ENCODE data around the gene MACROD1. TPM values are rescaled to one million over a fixed set of nuclear protein-coding genes. Genes with fewer than 3 reads are reported as not detected.

Gene MACROD1
- total and polyA plus RNA-seq, 10 donors: 5.1 to 20.3 (median 7.8) TPM

DNA sequence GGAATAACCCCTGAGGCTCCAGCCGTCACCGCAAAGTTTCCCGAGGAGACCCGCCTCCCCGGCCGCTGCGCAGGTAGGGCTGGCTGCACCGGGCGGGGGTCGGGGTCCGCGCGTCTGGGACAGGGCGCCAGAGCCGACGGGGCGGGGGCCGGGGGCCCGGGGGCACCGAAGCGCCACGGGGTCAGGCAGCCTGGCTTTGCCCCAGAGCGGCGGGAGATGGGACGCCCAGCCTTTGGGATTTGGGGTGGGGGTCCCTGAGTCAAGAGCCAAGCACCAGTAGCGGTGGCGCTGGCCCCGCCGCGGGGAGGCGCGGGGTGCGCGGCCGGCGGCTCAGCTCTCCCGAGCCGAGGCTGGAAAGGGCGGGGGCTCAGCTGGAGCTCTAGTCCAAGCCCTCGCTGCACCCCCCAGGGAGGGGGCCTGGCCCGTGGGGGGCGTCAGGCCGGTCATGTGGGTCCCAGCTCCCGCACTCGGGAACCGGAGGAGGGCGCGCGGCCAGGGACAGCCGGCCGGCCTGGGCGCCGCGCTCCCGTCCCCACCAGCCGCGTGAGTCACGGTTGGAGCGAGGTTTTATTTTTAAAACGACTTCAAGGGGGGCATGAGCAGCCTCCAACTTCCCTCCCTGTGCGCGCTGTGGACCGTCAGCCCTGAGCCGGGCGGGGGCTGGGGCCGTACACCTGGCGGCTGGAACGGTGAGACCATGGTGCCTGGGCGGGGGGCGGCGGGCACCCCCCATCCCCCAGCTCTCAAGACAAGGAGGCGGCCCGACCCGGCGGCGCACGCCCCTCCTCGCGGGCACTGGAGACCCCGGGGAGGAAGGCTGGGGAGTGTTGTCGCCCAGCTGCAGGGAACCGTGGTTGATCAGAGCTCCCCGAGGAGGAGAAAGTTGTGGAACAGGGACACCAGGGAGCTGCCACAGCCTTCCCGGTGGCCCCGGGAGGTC, 129.6 kb downstream of the MACROD1 start:
- no peaks in the 10 kb centered on the region for H3K36me3 ChIP-seq
- TF ChIP-seq POLR2A (IDR thresholded peaks at IDR 0.05): no peak
- TF ChIP-seq, protein P1, sequence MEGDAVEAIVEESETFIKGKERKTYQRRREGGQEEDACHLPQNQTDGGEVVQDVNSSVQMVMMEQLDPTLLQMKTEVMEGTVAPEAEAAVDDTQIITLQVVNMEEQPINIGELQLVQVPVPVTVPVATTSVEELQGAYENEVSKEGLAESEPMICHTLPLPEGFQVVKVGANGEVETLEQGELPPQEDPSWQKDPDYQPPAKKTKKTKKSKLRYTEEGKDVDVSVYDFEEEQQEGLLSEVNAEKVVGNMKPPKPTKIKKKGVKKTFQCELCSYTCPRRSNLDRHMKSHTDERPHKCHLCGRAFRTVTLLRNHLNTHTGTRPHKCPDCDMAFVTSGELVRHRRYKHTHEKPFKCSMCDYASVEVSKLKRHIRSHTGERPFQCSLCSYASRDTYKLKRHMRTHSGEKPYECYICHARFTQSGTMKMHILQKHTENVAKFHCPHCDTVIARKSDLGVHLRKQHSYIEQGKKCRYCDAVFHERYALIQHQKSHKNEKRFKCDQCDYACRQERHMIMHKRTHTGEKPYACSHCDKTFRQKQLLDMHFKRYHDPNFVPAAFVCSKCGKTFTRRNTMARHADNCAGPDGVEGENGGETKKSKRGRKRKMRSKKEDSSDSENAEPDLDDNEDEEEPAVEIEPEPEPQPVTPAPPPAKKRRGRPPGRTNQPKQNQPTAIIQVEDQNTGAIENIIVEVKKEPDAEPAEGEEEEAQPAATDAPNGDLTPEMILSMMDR (IDR thresholded peaks at IDR 0.05 in 8 of 11, conservative IDR thresholded peaks at IDR 0.05 in 3 of 11): peak in 1 of 11 experiments; percentile 25
- peak overlapping the region in 6 of 8 donors; percentile 23 to 60 (median 30) for H3K4me3 ChIP-seq
- H3K27ac ChIP-seq: no peak overlapping the region
- intact Hi-C loops (cut with DNase I; ENCODE audit: low total_unique reads): no loop called here
- H3K27me3 ChIP-seq (replicated peaks in 1 of 7): peaks cover 0 to 80% (median 50%) of the 10 kb centered on the region in 7 donors
- peaks cover 15 to 31% (median 18%) of the 10 kb centered on the region in 6 donors for H3K4me1 ChIP-seq
- DNase-seq: no peak
- H3K9me3 ChIP-seq: no peaks in the 10 kb centered on the region
- WGBS, 5 donors: 0 to 7% (median 2%) methylated on average over 3 to 85 of the region's 85 CpGs

DNA sequence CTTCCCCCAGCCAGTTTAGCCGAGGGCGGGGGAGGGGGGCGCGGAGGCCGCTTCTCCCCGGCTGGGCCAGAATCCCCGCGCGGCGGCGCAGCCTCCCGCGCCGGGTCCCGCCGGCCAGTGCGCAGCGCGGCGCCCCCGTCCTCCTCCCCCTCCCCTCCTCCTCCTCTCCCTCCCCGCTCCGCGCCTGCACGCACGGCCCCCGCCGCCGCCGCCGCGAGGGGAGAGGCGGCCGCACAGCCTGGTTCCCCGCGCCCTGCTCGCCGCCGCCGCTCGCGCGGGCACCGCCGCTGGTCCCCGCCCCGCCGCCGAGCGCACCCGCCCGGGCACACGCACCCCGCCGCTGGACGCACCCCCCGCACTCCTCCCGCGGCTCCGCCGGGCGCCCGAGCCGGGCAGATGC, 130.3 kb downstream of the MACROD1 start, which contains the start of gene FLRT1:
Gene FLRT1, plus strand, starts transcription at position 356 of the 400 bp plus-strand sequence. CDS start 80,337 bp downstream, outside the sequence.
- H3K36me3 ChIP-seq: no peaks in the 10 kb centered on the region
- peaks cover 0 to 78% (median 50%) of the 10 kb centered on the region in 7 donors for H3K27me3 ChIP-seq (replicated peaks in 1 of 7)
- TF ChIP-seq POLR2A (IDR thresholded peaks at IDR 0.05) (no peak), POLR2AphosphoS5 (IDR thresholded peaks at IDR 0.05) (no peak)
- TF ChIP-seq, protein P1 (IDR thresholded peaks at IDR 0.05 in 8 of 11, conservative IDR thresholded peaks at IDR 0.05 in 3 of 11): no peak
- WGBS, 5 donors: 0 to 3% (median 1%) methylated on average over 8 to 56 of the region's 64 CpGs; no CpG with 5 or more reads in 1 of the 5 donors
- H3K9me3 ChIP-seq: no peaks in the 10 kb centered on the region
- DNase-seq: no peak
- peaks cover 15 to 31% (median 18%) of the 10 kb centered on the region in 6 donors for H3K4me1 ChIP-seq
- intact Hi-C loops (cut with DNase I; ENCODE audit: low total_unique reads): no loop called here
- H3K4me3 ChIP-seq: peak within 1 kb of the TSS in 6 of 8 donors; percentile 23 to 60 (median 30)
- H3K27ac ChIP-seq: no peak within 1 kb of the TSS

DNA sequence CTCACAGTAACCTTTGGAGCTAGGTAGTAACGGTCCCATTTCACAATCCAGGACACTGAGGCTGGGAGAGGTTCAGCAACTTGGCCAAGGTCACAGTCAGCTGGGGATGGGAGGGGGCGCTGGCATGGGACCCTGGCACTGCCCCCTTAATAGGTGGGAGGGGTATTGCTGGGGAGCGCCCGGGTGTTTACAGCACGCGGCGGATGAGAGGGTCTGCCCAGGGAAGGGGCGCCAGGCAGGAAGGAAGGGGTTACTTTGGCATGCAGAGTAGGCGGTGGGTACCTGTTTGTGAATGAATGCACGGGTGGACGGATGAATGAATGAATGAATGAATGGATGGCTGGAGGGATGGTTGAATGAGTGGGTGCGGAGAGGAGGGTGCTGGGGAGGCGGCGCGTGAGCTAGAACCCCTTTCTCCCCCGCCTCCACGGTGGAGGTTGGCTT, 130.8 kb downstream of the MACROD1 start:
- intact Hi-C loops (cut with DNase I; ENCODE audit: low total_unique reads): no loop called here
- Histone ChIP-seq H3K27ac (no peak overlapping the region), H3K27me3 (replicated peaks in 1 of 7) (peaks cover 0 to 75% (median 50%) of the 10 kb centered on the region in 7 donors), H3K36me3 (no peaks in the 10 kb centered on the region), H3K4me1 (peaks cover 15 to 31% (median 18%) of the 10 kb centered on the region in 6 donors), H3K9me3 (no peaks in the 10 kb centered on the region), H3K4me3 (peak overlapping the region in 2 of 8 donors; percentile 17 to 60)
- TF ChIP-seq, protein P1 (IDR thresholded peaks at IDR 0.05 in 8 of 11, conservative IDR thresholded peaks at IDR 0.05 in 3 of 11): no peak
- TF ChIP-seq POLR2A (IDR thresholded peaks at IDR 0.05) (no peak), POLR2AphosphoS5 (IDR thresholded peaks at IDR 0.05) (no peak)
- 6 to 13% (median 11%) methylated on average over 11 to 17 of the region's 17 CpGs for WGBS, 5 donors
- no peak for DNase-seq

DNA sequence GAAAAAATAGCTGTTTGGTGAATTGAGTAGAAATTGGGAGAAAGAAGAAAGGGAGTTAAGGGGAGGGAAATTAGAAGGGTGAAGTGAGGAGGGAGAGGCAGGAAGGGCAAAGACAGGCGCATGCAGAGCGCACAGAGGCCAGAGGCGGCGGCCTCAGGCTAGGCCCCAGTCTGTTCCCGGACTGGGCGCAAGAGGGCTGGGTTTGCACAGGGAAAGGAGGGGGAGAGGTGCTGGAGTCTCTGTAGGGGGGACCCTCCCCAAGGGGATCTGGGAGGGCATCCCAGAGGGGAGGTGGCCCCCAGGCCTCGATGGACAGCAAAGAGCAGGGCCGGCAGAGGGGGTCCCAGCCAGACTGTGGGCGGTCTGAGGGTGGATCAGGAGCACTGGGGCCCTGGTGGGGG, 131.5 kb downstream of the MACROD1 start:
- DNase-seq: no peak
- Histone ChIP-seq H3K27ac (no peak overlapping the region), H3K36me3 (no peaks in the 10 kb centered on the region), H3K27me3 (replicated peaks in 1 of 7) (peaks cover 0 to 76% (median 50%) of the 10 kb centered on the region in 7 donors), H3K4me3 (no peak overlapping the region), H3K9me3 (no peaks in the 10 kb centered on the region), H3K4me1 (peaks cover 15 to 31% (median 19%) of the 10 kb centered on the region in 6 donors)
- intact Hi-C loops (cut with DNase I; ENCODE audit: low total_unique reads): no loop called here
- TF ChIP-seq, protein P1 (IDR thresholded peaks at IDR 0.05 in 8 of 11, conservative IDR thresholded peaks at IDR 0.05 in 3 of 11): no peak
- TF ChIP-seq POLR2A (IDR thresholded peaks at IDR 0.05) (no peak), POLR2AphosphoS5 (IDR thresholded peaks at IDR 0.05) (no peak)
- 52 to 65% (median 62%) methylated on average over 9 of the region's 9 CpGs for whole genome bisulfite sequencing, 5 donors

All from spleen (tissue), 11 donors.